ENCODE measurements around the gene HIPK1. TPM values are rescaled to one million over a fixed set of nuclear protein-coding genes. Genes with fewer than 3 reads are reported as not detected.

HIPK1 gene
- total RNA-seq, 1 experiment from 2014 or later: 48.2 TPM

- intact Hi-C loops (cut with micrococcal nuclease; ENCODE audit: unreplicated experiment): loop anchor here (1.0 kb wide), 3 partner anchors 24 to 93 kb away; partner anchors contain the start of genes HIPK1 and RSBN1
- H3K36me3 ChIP-seq (ENCODE audit: control insufficient read depth, insufficient read depth, low read length): no peaks in the 10 kb centered on the region
- H3K27me3 Mint-ChIP-seq (ENCODE audit: insufficient read depth, unreplicated experiment): no peaks in the 10 kb centered on the region
- H3K27ac Mint-ChIP-seq (ENCODE audit: unreplicated experiment): peak within 1 kb of the TSS; percentile 96
- H3K36me3 Mint-ChIP-seq (ENCODE audit: insufficient read depth, unreplicated experiment): no peaks in the 10 kb centered on the region
- peak within 1 kb of the TSS; percentile 65 for H3K4me3 ChIP-seq (ENCODE audit: low read depth, low read length)
- TF ChIP-seq CTCF (IDR thresholded peaks at IDR 0.05; ENCODE audit: insufficient read depth in 1 of 2, low read depth in 1 of 2, low read length in 1 of 2, severe bottlenecking in 1 of 2, unreplicated experiment in 1 of 2): peak in 1 of 2 experiments; percentile 66
- H3K27me3 ChIP-seq (replicated peaks; ENCODE audit: control insufficient read depth, insufficient read depth, low read length): no peaks in the 10 kb centered on the region
- H3K9me3 Mint-ChIP-seq (ENCODE audit: unreplicated experiment): no peaks in the 10 kb centered on the region
- ChIA-PET POLR2A (interaction anchor here (0.6 to 1.5 kb wide), 3 partner anchors 24 to 93 kb away, joined by 3 to 8 read pairs (median 5); partner anchors contain the start of genes HIPK1 and RSBN1), CTCF (interaction anchor here (1.8 kb wide), 1 partner anchor 24 kb away, joined by 12 read pairs; the partner anchor contains the start of gene HIPK1)
- no TSS peak for BruUV-seq (replicated peaks)
- H3K4me3 Mint-ChIP-seq (ENCODE audit: unreplicated experiment): peak within 1 kb of the TSS; percentile 99
- peaks cover 7% of the 10 kb centered on the region for H3K4me1 ChIP-seq
- no peaks in the 10 kb centered on the region for H3K4me1 Mint-ChIP-seq (ENCODE audit: low read depth, unreplicated experiment)
- H3K9me3 ChIP-seq: no peaks in the 10 kb centered on the region
- DNase-seq: peak; percentile 97 to 98
Observed at GRCh38 chr1:113904674-113905434, 24.3 kb upstream of the HIPK1 start, which contains the start of the genes AP4B1 and DCLRE1B. Gene AP4B1, minus strand, starts transcription at chr1:113904799. Its CDS starts 82 bp downstream, at chr1:113904717. Gene DCLRE1B, plus strand, starts transcription at chr1:113905326. Its CDS starts 261 bp downstream, at chr1:113905587.

GRCh38 chr1:113905435-113905861, 23.7 kb upstream of the HIPK1 start:
- Histone ChIP-seq H3K9me3 (no peaks in the 10 kb centered on the region), H3K36me3 (ENCODE audit: control insufficient read depth, insufficient read depth, low read length) (no peaks in the 10 kb centered on the region), H3K4me3 (ENCODE audit: low read depth, low read length) (peak overlapping the region; percentile 65), H3K27me3 (replicated peaks; ENCODE audit: control insufficient read depth, insufficient read depth, low read length) (no peaks in the 10 kb centered on the region), H3K4me1 (peaks cover 7% of the 10 kb centered on the region)
- ChIA-PET POLR2A (interaction anchor here (0.5 kb wide), 1 partner anchor 25 kb away, joined by 10 read pairs; no protein-coding TSS in a partner anchor), CTCF (interaction anchor here (1.8 kb wide), 1 partner anchor 23 kb away, joined by 12 read pairs; the partner anchor contains the start of gene HIPK1)
- H3K4me3 Mint-ChIP-seq (ENCODE audit: unreplicated experiment): peak overlapping the region; percentile 99
- no peaks in the 10 kb centered on the region for H3K27me3 Mint-ChIP-seq (ENCODE audit: insufficient read depth, unreplicated experiment)
- no peaks in the 10 kb centered on the region for H3K36me3 Mint-ChIP-seq (ENCODE audit: insufficient read depth, unreplicated experiment)
- H3K27ac Mint-ChIP-seq (ENCODE audit: unreplicated experiment): peak overlapping the region; percentile 96
- TSS peak; percentile 61 for BruUV-seq (replicated peaks)
- TF ChIP-seq CTCF (IDR thresholded peaks at IDR 0.05; ENCODE audit: insufficient read depth in 1 of 2, low read depth in 1 of 2, low read length in 1 of 2, severe bottlenecking in 1 of 2, unreplicated experiment in 1 of 2): no peak
- H3K9me3 Mint-ChIP-seq (ENCODE audit: unreplicated experiment): no peaks in the 10 kb centered on the region
- intact Hi-C loops (cut with micrococcal nuclease; ENCODE audit: unreplicated experiment): loop anchor here (1.0 kb wide), 3 partner anchors 24 to 93 kb away; partner anchors contain the start of genes HIPK1 and RSBN1
- H3K4me1 Mint-ChIP-seq (ENCODE audit: low read depth, unreplicated experiment): no peaks in the 10 kb centered on the region
- DNase-seq: peak; percentile 49 to 63

- Mint-ChIP-seq H3K27me3 (ENCODE audit: insufficient read depth, unreplicated experiment) (no peaks in the 10 kb centered on the region), H3K4me3 (ENCODE audit: unreplicated experiment) (no peak overlapping the region), H3K9me3 (ENCODE audit: unreplicated experiment) (no peaks in the 10 kb centered on the region), H3K4me1 (ENCODE audit: low read depth, unreplicated experiment) (no peaks in the 10 kb centered on the region), H3K27ac (ENCODE audit: unreplicated experiment) (no peak overlapping the region), H3K36me3 (ENCODE audit: insufficient read depth, unreplicated experiment) (no peaks in the 10 kb centered on the region)
- no peak overlapping the region for H3K4me3 ChIP-seq (ENCODE audit: low read depth, low read length)
- DNase-seq: no peak
- H3K27me3 ChIP-seq (replicated peaks; ENCODE audit: control insufficient read depth, insufficient read depth, low read length): no peaks in the 10 kb centered on the region
- no peaks in the 10 kb centered on the region for H3K9me3 ChIP-seq
- TF ChIP-seq CTCF (IDR thresholded peaks at IDR 0.05; ENCODE audit: insufficient read depth in 1 of 2, low read depth in 1 of 2, low read length in 1 of 2, severe bottlenecking in 1 of 2, unreplicated experiment in 1 of 2): no peak
- ChIA-PET CTCF (interaction anchor here (0.5 kb wide), 1 partner anchor 49 kb away, joined by 5 read pairs; no protein-coding TSS in a partner anchor), POLR2A (no interaction called here)
- H3K4me1 ChIP-seq: no peaks in the 10 kb centered on the region
- intact Hi-C loops (cut with micrococcal nuclease; ENCODE audit: unreplicated experiment): no loop called here
- H3K36me3 ChIP-seq (ENCODE audit: control insufficient read depth, insufficient read depth, low read length): no peaks in the 10 kb centered on the region
- no TSS peak for BruUV-seq (replicated peaks)
Observed at GRCh38 chr1:113912594-113913311, 16.4 kb upstream of the HIPK1 start.

Measured in Caco-2 (cell line).